ENCODE data around the gene EPC2.
"Not testable (repeated sequence)": the region's sequence is repeated elsewhere in the genome, so short reads cannot be mapped to it uniquely, and the experiment has no call there.

DNA sequence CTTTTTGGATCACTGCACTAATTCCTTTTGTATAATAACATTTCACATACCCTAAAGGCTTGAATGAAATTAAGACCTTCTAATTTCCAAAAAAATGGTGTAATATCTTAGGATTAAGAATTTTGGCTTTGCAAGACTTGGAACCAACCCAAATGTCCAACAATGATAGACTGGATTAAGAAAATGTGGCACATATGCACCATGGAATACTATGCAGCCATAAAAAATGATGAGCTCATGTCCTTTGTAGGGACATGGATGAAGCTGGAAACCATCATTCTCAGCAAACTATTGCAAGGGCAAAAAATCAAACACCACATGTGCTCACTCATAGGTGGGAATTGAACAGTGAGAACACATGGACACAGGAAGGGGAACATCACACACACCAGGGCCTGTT, 43.5 kb downstream of the EPC2 start:
- not testable (repeated sequence) for TF ChIP-seq POLR2A (IDR thresholded peaks at IDR 0.05); CTCF (IDR thresholded peaks at IDR 0.05 in 4 of 5, conservative IDR thresholded peaks at IDR 0.05 in 1 of 5)
